D721Med (cell line): Measurements from ENCODE around the gene BTAF1.

Experiments used
- DNase-seq: peaks from one replicate; pipeline ENCODE4 v3.0.0; 2011; ENCODE audit warnings: low spot score; ENCODE audit not compliant: insufficient read length
- FAIRE-seq: peaks from 2 replicates; lab custom pipeline; 2011; peaks lifted over from hg19 to GRCh38; lab: Jason Lieb, UNC
- TF ChIP-seq, protein P1 (sequence below): IDR thresholded peaks from 2 replicates; pipeline ENCODE4 v1.5.1; 2012; ENCODE audit warnings: mild to moderate bottlenecking, control low read depth; ENCODE audit not compliant: insufficient read depth; ENCODE audit errors: missing control alignments

Gene BTAF1

GRCh38 chr10:92047215-92047614 is 123.6 kb downstream of the BTAF1 start:
- no peak for DNase-seq
- TF ChIP-seq, protein P1, sequence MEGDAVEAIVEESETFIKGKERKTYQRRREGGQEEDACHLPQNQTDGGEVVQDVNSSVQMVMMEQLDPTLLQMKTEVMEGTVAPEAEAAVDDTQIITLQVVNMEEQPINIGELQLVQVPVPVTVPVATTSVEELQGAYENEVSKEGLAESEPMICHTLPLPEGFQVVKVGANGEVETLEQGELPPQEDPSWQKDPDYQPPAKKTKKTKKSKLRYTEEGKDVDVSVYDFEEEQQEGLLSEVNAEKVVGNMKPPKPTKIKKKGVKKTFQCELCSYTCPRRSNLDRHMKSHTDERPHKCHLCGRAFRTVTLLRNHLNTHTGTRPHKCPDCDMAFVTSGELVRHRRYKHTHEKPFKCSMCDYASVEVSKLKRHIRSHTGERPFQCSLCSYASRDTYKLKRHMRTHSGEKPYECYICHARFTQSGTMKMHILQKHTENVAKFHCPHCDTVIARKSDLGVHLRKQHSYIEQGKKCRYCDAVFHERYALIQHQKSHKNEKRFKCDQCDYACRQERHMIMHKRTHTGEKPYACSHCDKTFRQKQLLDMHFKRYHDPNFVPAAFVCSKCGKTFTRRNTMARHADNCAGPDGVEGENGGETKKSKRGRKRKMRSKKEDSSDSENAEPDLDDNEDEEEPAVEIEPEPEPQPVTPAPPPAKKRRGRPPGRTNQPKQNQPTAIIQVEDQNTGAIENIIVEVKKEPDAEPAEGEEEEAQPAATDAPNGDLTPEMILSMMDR: no peak
- no peak for FAIRE-seq

DNA sequence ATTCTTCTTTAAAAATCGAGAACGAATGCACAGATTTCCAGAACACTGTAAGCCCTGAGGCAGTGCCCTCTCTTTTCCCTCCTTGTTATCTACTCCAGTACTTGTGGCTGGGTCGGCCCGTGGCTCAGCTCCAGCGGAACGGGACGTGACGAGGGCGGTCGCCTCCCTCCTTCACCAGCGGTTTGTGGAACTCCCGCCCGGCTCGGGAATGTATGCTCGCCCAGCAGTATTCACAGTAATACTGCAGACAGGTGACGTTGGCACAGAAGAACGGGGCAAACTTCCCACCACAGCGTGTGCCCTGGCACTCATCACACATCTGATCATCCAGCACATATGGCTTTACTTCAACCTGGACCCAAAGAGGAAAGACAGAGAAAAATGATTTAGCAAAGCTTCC is 128.5 kb downstream of the BTAF1 start:
- TF ChIP-seq, protein P1: no peak
- FAIRE-seq (no peak), DNase-seq (no peak)

GRCh38 chr10:92052741-92053140 is 129.2 kb downstream of the BTAF1 start:
- no peak for DNase-seq
- FAIRE-seq: no peak

GRCh38 chr10:92054807-92055206 is 131.2 kb downstream of the BTAF1 start:
- DNase-seq: no peak
- TF ChIP-seq, protein P1: no peak
- FAIRE-seq: peak; percentile 41

More at GRCh38 chr10:92052741-92053140, 129.2 kb downstream of the BTAF1 start:
- TF ChIP-seq, protein P1: no peak

- TF ChIP-seq, protein P1: no peak
- no peak for DNase-seq
- no peak for FAIRE-seq
Measured at GRCh38 chr10:92062273-92062672, 138.7 kb downstream of the BTAF1 start.

GRCh38 chr10:92064506-92064905 is 140.9 kb downstream of the BTAF1 start:
- TF ChIP-seq, protein P1: no peak
- DNase-seq: no peak
- FAIRE-seq: no peak

DNA sequence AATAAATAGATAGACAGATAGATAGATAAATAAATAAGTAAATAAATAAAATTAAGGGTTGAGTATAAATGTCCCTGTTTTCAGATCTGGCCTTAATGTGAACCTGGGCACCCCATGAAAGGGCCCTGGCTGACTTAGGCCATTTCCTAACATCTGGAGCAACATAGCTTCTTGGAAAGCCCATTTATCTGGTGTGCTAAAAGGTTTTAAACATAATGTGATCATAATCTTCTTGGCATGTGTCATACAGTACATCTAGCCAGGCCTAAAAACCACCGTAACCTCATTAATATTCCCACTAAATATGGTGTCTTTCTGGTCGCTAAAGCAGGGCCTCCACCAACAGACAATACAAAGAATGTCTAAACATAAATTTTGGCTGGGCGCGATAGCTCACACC is 142.8 kb downstream of the BTAF1 start:
- FAIRE-seq (no peak), DNase-seq (no peak)
- TF ChIP-seq, protein P1: no peak
